Uterus (tissue), 2 donors: ENCODE data around the gene ADCY2.

Experiments used
- CTCF ChIP-seq, 4 experiments: fragments of 200-600 bp in 2 of 4; fragments of 450-650 bp in 2 of 4; sonication (generic) in 2 of 4; IDR thresholded peaks; one replicate each; pipeline ENCODE4 v1.5.1; 2016 to 2019; ENCODE audit warnings: antibody characterized with exemption in 4 of 4, mild to moderate bottlenecking in 2 of 4, moderate library complexity in 1 of 4
- POLR2A ChIP-seq, 2 donors: fragments of 450-650 bp; IDR thresholded peaks; one replicate each; pipeline ENCODE4 v1.6.1; 2016; ENCODE audit warnings: antibody characterized with exemption in 2 of 2, mild to moderate bottlenecking in 1 of 2, moderate library complexity in 1 of 2

- TF ChIP-seq CTCF (IDR thresholded peaks at IDR 0.05) (no peak), POLR2A (IDR thresholded peaks at IDR 0.05) (no peak)
Measured at GRCh38 chr5:7773178-7773577, 377.2 kb downstream of the ADCY2 start.
